ENCODE results near the gene DYNLRB1. TPM values are rescaled to one million over a fixed set of nuclear protein-coding genes. Genes with fewer than 3 reads are reported as not detected.

The DYNLRB1 gene
- total RNA-seq, 6 donors from 2014 or later, result 77.5 to 156 (median 122) TPM

GRCh38 chr20:34532756-34533155, 16.5 kb downstream of the DYNLRB1 start:
- DNase-seq (no peak), ATAC-seq (ENCODE audit: low FRiP score in 2 of 2) (no peak)
- Histone ChIP-seq H3K36me3 (peaks cover 28 to 93% (median 81%) of the 10 kb centered on the region in 4 donors), H3K4me1 (peaks cover 16 to 28% (median 17%) of the 10 kb centered on the region in 4 donors), H3K4me3 (no peak overlapping the region), H3K27me3 (no peaks in the 10 kb centered on the region), H3K27ac (no peak overlapping the region), H3K9me3 (no peaks in the 10 kb centered on the region)
- no peak for TF ChIP-seq EP300 (IDR thresholded peaks at IDR 0.05)
- TF ChIP-seq CTCF (IDR thresholded peaks at IDR 0.05), result no peak
- TF ChIP-seq POLR2AphosphoS5 (IDR thresholded peaks at IDR 0.05), result no peak
- TF ChIP-seq POLR2A (IDR thresholded peaks at IDR 0.05), result no peak
- WGBS, 2 donors, result 87 to 95% methylated on average over 5 to 7 of the region's 7 CpGs

GRCh38 chr20:34534391-34535165, 18.4 kb downstream of the DYNLRB1 start:
- no peak for TF ChIP-seq POLR2A (IDR thresholded peaks at IDR 0.05)
- TF ChIP-seq POLR2AphosphoS5 (IDR thresholded peaks at IDR 0.05), result no peak
- TF ChIP-seq EP300 (IDR thresholded peaks at IDR 0.05), result no peak
- no peak for TF ChIP-seq CTCF (IDR thresholded peaks at IDR 0.05)
- 95% methylated on average over 10 to 15 of the region's 15 CpGs for WGBS, 2 donors
- Histone ChIP-seq H3K27me3 (no peaks in the 10 kb centered on the region), H3K4me1 (peaks cover 4 to 15% (median 8%) of the 10 kb centered on the region in 4 donors), H3K27ac (no peak overlapping the region), H3K4me3 (no peak overlapping the region), H3K36me3 (peaks cover 28 to 84% (median 74%) of the 10 kb centered on the region in 4 donors), H3K9me3 (no peaks in the 10 kb centered on the region)
- ATAC-seq (ENCODE audit: low FRiP score in 2 of 2), result no peak
- no peak for DNase-seq

GRCh38 chr20:34535301-34535840, 19.1 kb downstream of the DYNLRB1 start:
- Histone ChIP-seq H3K27me3 (no peaks in the 10 kb centered on the region), H3K36me3 (peaks cover 32 to 85% (median 73%) of the 10 kb centered on the region in 4 donors), H3K9me3 (no peaks in the 10 kb centered on the region), H3K4me1 (peaks cover 0 to 7% (median 3%) of the 10 kb centered on the region in 4 donors), H3K27ac (no peak overlapping the region), H3K4me3 (no peak overlapping the region)
- 94 to 96% methylated on average over 14 to 15 of the region's 15 CpGs for WGBS, 2 donors
- TF ChIP-seq POLR2AphosphoS5 (IDR thresholded peaks at IDR 0.05), result no peak
- TF ChIP-seq EP300 (IDR thresholded peaks at IDR 0.05), result no peak
- TF ChIP-seq POLR2A (IDR thresholded peaks at IDR 0.05), result no peak
- TF ChIP-seq CTCF (IDR thresholded peaks at IDR 0.05), result no peak
- ATAC-seq (ENCODE audit: low FRiP score in 2 of 2), result no peak
- no peak for DNase-seq

- H3K27ac ChIP-seq, result no peak overlapping the region
- TF ChIP-seq POLR2AphosphoS5 (IDR thresholded peaks at IDR 0.05) (no peak), EP300 (IDR thresholded peaks at IDR 0.05) (no peak), POLR2A (IDR thresholded peaks at IDR 0.05) (no peak), CTCF (IDR thresholded peaks at IDR 0.05) (no peak)
- no peaks in the 10 kb centered on the region for H3K9me3 ChIP-seq
- H3K36me3 ChIP-seq, result peaks cover 33 to 90% (median 73%) of the 10 kb centered on the region in 4 donors
- DNase-seq, result no peak
- ATAC-seq (ENCODE audit: low FRiP score in 2 of 2), result no peak
- WGBS, 2 donors, result 94 to 100% methylated on average over 2 of the region's 2 CpGs
- no peak overlapping the region for H3K4me3 ChIP-seq
- no peaks in the 10 kb centered on the region for H3K27me3 ChIP-seq
- peaks cover 0 to 6% (median 1%) of the 10 kb centered on the region in 4 donors for H3K4me1 ChIP-seq
These were observed 19.6 kb downstream of the DYNLRB1 start for GRCh38 chr20:34535857-34536256.
